DOHH2 (cell line): ENCODE measurements around the gene TSC22D3.

Experiments used
- CTCF ChIP-seq: fragments of 200-600 bp; sonication (generic); IDR thresholded peaks from one replicate; pipeline ENCODE4 v1.5.1; 2014; ENCODE audit warnings: antibody characterized with exemption, mild to moderate bottlenecking, low read depth, low read length; ENCODE audit not compliant: poor library complexity, severe bottlenecking
- EZH2phosphoT487 ChIP-seq: fragments of 200-600 bp; sonication (generic); IDR thresholded peaks from 2 replicates; pipeline ENCODE4 v1.6.1; 2017; ENCODE audit warnings: borderline replicate concordance, mild to moderate bottlenecking, antibody characterized with exemption, low read length, moderate library complexity, mixed read lengths

GRCh38 chrX:107752043-107752442 is 23.5 kb downstream of the TSC22D3 start:
- no peak for TF ChIP-seq CTCF
- no peak for TF ChIP-seq EZH2phosphoT487
